Purkinje cell (primary cell): ENCODE results near the gene YES1. TPM values are rescaled to one million over a fixed set of nuclear protein-coding genes. Genes with fewer than 3 reads are reported as not detected.

Experiments
- polyA plus RNA-seq: library from polyadenylated mRNA; unstranded; fragments of >200 nt; fragmentation: Nextera tagmentation; gene quantifications from 2 replicates; pipeline ENCODE4 v1.2.1, GENCODE V29; 2014

Gene YES1
- polyA plus RNA-seq, result 2.1 and 4.1 TPM in 2 replicates

GRCh38 chr18:811892-812375 is at the start of gene YES1:
TSS of gene YES1 (minus strand) at chr18:812242. CDS start at chr18:756827, 55,415 bp downstream.

GRCh38 chr18:712401-713134 is 99.5 kb downstream of the YES1 start, which contains the start of gene ENOSF1:
TSS of gene ENOSF1 (minus strand) at chr18:712630. CDS start at chr18:712587, 43 bp downstream.

Other genes starting within 250 kb of the YES1 start
- gene CETN1, start 231.9 kb downstream of the YES1 start, polyA plus RNA-seq, result not detected in 2 replicates
- 41.6 and 41.8 TPM in 2 replicates for gene CLUL1, start 215.3 kb downstream of the YES1 start, polyA plus RNA-seq
- gene TYMS, start 154.6 kb downstream of the YES1 start, polyA plus RNA-seq, result 1.1 and 1.4 TPM in 2 replicates
- gene ENOSF1, start 99.6 kb downstream of the YES1 start, polyA plus RNA-seq, result 4.2 and 6.4 TPM in 2 replicates
- 33.4 and 53.7 TPM in 2 replicates for gene ADCYAP1, start 92.6 kb upstream of the YES1 start, polyA plus RNA-seq